HepG2 (cell line): ENCODE results near the gene NTN3. TPM values are rescaled to one million over a fixed set of nuclear protein-coding genes. Genes with fewer than 3 reads are reported as not detected.

Experiments used
- ATF4 ChIP-seq, 2 experiments: fragments of 450-650 bp in 1 of 2; sonication (generic) in 1 of 2; formaldehyde crosslinking; IDR thresholded peaks; 2 replicates each; pipeline versions ENCODE4 v1.5.0 to v1.8.0; 2020 to 2022; ENCODE audit warnings: mild to moderate bottlenecking in 1 of 2, missing genetic modification reagents in 1 of 2
- BRF2 ChIP-seq: sonication (generic); formaldehyde crosslinking; IDR thresholded peaks from 2 replicates; pipeline ENCODE4 v1.8.1; 2022; ENCODE audit warnings: mild to moderate bottlenecking, missing genetic modification reagents
- CENPX ChIP-seq: sonication (generic); formaldehyde crosslinking; IDR thresholded peaks from 2 replicates; pipeline ENCODE4 v1.9.0; 2021; ENCODE audit warnings: mild to moderate bottlenecking, missing genetic modification reagents, moderate library complexity
- CHCHD3 ChIP-seq: sonication (generic); formaldehyde crosslinking; IDR thresholded peaks from 2 replicates; pipeline ENCODE4 v1.8.0; 2022; ENCODE audit warnings: mild to moderate bottlenecking, missing genetic modification reagents, moderate library complexity
- LBX2 ChIP-seq: sonication (generic); formaldehyde crosslinking; IDR thresholded peaks from 2 replicates; pipeline ENCODE4 v1.5.0; 2020; ENCODE audit warnings: missing genetic modification reagents, mild to moderate bottlenecking, borderline replicate concordance
- LRRFIP1 ChIP-seq: sonication (generic); formaldehyde crosslinking; conservative IDR thresholded peaks from 2 replicates; pipeline ENCODE4 v1.4.0; 2020; ENCODE audit warnings: missing genetic modification reagents
- NFE2L1 ChIP-seq: sonication (generic); formaldehyde crosslinking; IDR thresholded peaks from 2 replicates; pipeline ENCODE4 v1.4.0; 2020; ENCODE audit warnings: missing genetic modification reagents, mild to moderate bottlenecking, borderline replicate concordance
- NPAS2 ChIP-seq: sonication (generic); formaldehyde crosslinking; IDR thresholded peaks from 2 replicates; pipeline ENCODE4 v1.8.0; 2022; ENCODE audit warnings: mild to moderate bottlenecking, missing genetic modification reagents, borderline replicate concordance
- PCBP1 ChIP-seq: fragments of 200-400 bp; formaldehyde crosslinking; IDR thresholded peaks from 2 replicates; pipeline ENCODE4 v1.6.1; 2017; ENCODE audit warnings: mild to moderate bottlenecking, low read depth, low read length, borderline replicate concordance
- POLR2A ChIP-seq, 2 experiments: IDR thresholded peaks; 2 replicates each; pipeline ENCODE4 v1.6.1; 2011; ENCODE audit warnings: low read depth in 2 of 2, low read length in 2 of 2, mild to moderate bottlenecking in 1 of 2, moderate library complexity in 1 of 2; ENCODE audit not compliant: insufficient read depth in 1 of 2
- RBM39 ChIP-seq: fragments of 200-400 bp; formaldehyde crosslinking; IDR thresholded peaks from one replicate; pipeline ENCODE4 v1.6.1; 2018; ENCODE audit warnings: antibody characterized with exemption, mild to moderate bottlenecking, low read depth, low read length; ENCODE audit not compliant: poor library complexity, severe bottlenecking
- SRSF4 ChIP-seq: fragments of 200-400 bp; formaldehyde crosslinking; IDR thresholded peaks from one replicate; pipeline ENCODE4 v1.6.1; 2018; ENCODE audit warnings: mild to moderate bottlenecking, low read depth, low read length, moderate library complexity; ENCODE audit not compliant: poor library complexity, severe bottlenecking
- ZC3H13 ChIP-seq: sonication (generic); formaldehyde crosslinking; IDR thresholded peaks from 2 replicates; pipeline ENCODE4 v1.8.1; 2023; ENCODE audit warnings: mild to moderate bottlenecking, missing genetic modification reagents, moderate library complexity
- ZFP91 ChIP-seq: sonication (generic); formaldehyde crosslinking; IDR thresholded peaks from 2 replicates; pipeline ENCODE4 v1.9.0; 2022; ENCODE audit warnings: missing genetic modification reagents, mild to moderate bottlenecking, borderline replicate concordance
- ZFX ChIP-seq: sonication (generic); formaldehyde crosslinking; IDR thresholded peaks from 2 replicates; pipeline ENCODE4 v1.4.0; 2020; ENCODE audit warnings: mild to moderate bottlenecking, low read depth, missing genetic modification reagents, moderate library complexity
- ZGPAT ChIP-seq: IDR thresholded peaks from 2 replicates; pipeline ENCODE4 v1.6.1; 2016; ENCODE audit warnings: mild to moderate bottlenecking
- polyA plus RNA-seq, 8 experiments: library from polyadenylated mRNA; depleted of rRNA in 3 of 8; stranded (reverse) in 7 of 8; unstranded in 1 of 8; fragments of >200 nt; fragmentation: Illumina TruSeq in 4 of 8; extraction: Trizol in 4 of 8; gene quantifications; 2 replicates each; pipeline versions ENCODE4 v1.2.1 to v1.2.3, GENCODE V29; 2011 to 2016; ENCODE audit warnings: low read depth in 4 of 8, missing spikeins in 1 of 8, mixed read lengths in 1 of 8; ENCODE audit not compliant: insufficient read depth in 1 of 8
- total RNA-seq, 5 experiments: library from RNA; depleted of rRNA; stranded (reverse); fragments of >200 nt; fragmentation: Illumina TruSeq; extraction: Trizol; gene quantifications; 2 replicates each; pipeline ENCODE4 v1.2.3, GENCODE V29; 2016; ENCODE audit warnings: low read depth in 1 of 5

NTN3 gene
- total and polyA plus RNA-seq, 2 of the 13 experiments (the other 11 are each of a cell fraction or from before 2014, with no cell fraction given), result 0.09 to 0.20 TPM

GRCh38 chr16:2473999-2474876, 3.1 kb downstream of the NTN3 start (continued):
- TF ChIP-seq NPAS2 (CRISPR knock-in tag) (no peak), CHCHD3 (no peak), RBM39 (no peak), CENPX (CRISPR knock-in tag) (no peak), SRSF4 (no peak), ZGPAT (CRISPR knock-in tag) (peak; percentile 38; the same call in 1 of the 2 replicates), POLR2A (IDR thresholded peaks at IDR 0.05; ENCODE audit: insufficient read depth in 1 of 2, low read depth in 2 of 2, low read length in 2 of 2) (peak in 1 of 2 experiments; percentile 44; a peak in 1 of 4 replicates), ZFX (CRISPR knock-in tag) (0 out of 2 replicates have a peak, but pooled peaks have one; percentile 40), ATF4 (CRISPR knock-in tag; IDR thresholded peaks at IDR 0.05) (0 out of 4 replicates have a peak, but pooled peaks of 1 of the 2 experiments have one; percentile 14), LBX2 (CRISPR knock-in tag) (peak; percentile 86; the same call in 1 of the 2 replicates), PCBP1 (no peak), LRRFIP1 (CRISPR knock-in tag) (no peak), BRF2 (no peak), ZC3H13 (CRISPR knock-in tag) (0 out of 2 replicates have a peak, but pooled peaks have one; percentile 56), NFE2L1 (CRISPR knock-in tag) (no peak), ZFP91 (peak; percentile 48)
